ENCODE data around the gene HIGD2B. TPM values are rescaled to one million over a fixed set of nuclear protein-coding genes. Genes with fewer than 3 reads are reported as not detected.
"Not testable (repeated sequence)": the region's sequence is repeated elsewhere in the genome, so short reads cannot be mapped to it uniquely, and the experiment has no call there.

The HIGD2B gene
- total RNA-seq, 1 donor from 2014 or later = not detected

DNA sequence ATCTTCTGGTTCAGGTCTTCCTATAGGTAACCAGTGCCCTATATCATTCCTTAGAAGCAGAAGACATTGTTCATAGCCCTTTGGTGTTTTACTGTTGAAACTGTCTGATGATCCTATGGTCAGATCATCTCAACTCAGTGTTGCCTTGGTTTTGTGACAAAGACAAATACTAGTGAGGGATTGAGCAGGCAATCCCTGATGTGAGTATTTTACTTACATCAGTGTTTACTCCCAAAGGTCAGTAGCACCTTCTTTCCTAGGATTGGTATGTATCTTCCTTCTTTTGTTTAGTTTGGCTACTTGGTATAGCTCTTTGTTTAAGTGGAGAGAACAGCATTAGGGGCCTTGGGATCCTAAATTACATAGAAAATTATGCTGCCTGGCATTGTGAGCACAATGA lies 41.2 kb upstream of the HIGD2B start:
- H3K36me3 ChIP-seq = no peaks in the 10 kb centered on the region
- no peak overlapping the region for H3K4me3 ChIP-seq
- H3K4me3 Mint-ChIP-seq = no peak overlapping the region
- H3K4me2 ChIP-seq = no peak overlapping the region
- no peak overlapping the region for H2AFZ ChIP-seq (replicated peaks)
- H3K27me3 ChIP-seq = no peaks in the 10 kb centered on the region
- DNase-seq (ENCODE audit: low spot score) = no peak
- H3F3A ChIP-seq (ENCODE audit: low read depth) = no peaks in the 10 kb centered on the region
- H3K4me1 ChIP-seq = no peaks in the 10 kb centered on the region
- TF ChIP-seq EZH2phosphoT487 (IDR thresholded peaks at IDR 0.05) (no peak), EZH2 (IDR thresholded peaks at IDR 0.05) (no peak)
- TF ChIP-seq, protein P1, sequence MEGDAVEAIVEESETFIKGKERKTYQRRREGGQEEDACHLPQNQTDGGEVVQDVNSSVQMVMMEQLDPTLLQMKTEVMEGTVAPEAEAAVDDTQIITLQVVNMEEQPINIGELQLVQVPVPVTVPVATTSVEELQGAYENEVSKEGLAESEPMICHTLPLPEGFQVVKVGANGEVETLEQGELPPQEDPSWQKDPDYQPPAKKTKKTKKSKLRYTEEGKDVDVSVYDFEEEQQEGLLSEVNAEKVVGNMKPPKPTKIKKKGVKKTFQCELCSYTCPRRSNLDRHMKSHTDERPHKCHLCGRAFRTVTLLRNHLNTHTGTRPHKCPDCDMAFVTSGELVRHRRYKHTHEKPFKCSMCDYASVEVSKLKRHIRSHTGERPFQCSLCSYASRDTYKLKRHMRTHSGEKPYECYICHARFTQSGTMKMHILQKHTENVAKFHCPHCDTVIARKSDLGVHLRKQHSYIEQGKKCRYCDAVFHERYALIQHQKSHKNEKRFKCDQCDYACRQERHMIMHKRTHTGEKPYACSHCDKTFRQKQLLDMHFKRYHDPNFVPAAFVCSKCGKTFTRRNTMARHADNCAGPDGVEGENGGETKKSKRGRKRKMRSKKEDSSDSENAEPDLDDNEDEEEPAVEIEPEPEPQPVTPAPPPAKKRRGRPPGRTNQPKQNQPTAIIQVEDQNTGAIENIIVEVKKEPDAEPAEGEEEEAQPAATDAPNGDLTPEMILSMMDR (IDR thresholded peaks at IDR 0.05) = no peak
- no peak overlapping the region for H3K9ac ChIP-seq
- H3K79me2 ChIP-seq (ENCODE audit: low read depth) = no peaks in the 10 kb centered on the region
- H3K9me3 ChIP-seq (ENCODE audit: low read depth) = no peaks in the 10 kb centered on the region
- H3K36me3 Mint-ChIP-seq = peaks cover 18% of the 10 kb centered on the region
- no peak overlapping the region for H3K27ac ChIP-seq
- H3K4me1 Mint-ChIP-seq = no peaks in the 10 kb centered on the region
- no peaks in the 10 kb centered on the region for H3K27me3 Mint-ChIP-seq (ENCODE audit: insufficient read depth, low read depth)
- no peak overlapping the region for H3K27ac Mint-ChIP-seq
- H3K9me3 Mint-ChIP-seq = no peaks in the 10 kb centered on the region
- peaks cover 5% of the 10 kb centered on the region for H4K20me1 ChIP-seq (ENCODE audit: low read depth)

DNA sequence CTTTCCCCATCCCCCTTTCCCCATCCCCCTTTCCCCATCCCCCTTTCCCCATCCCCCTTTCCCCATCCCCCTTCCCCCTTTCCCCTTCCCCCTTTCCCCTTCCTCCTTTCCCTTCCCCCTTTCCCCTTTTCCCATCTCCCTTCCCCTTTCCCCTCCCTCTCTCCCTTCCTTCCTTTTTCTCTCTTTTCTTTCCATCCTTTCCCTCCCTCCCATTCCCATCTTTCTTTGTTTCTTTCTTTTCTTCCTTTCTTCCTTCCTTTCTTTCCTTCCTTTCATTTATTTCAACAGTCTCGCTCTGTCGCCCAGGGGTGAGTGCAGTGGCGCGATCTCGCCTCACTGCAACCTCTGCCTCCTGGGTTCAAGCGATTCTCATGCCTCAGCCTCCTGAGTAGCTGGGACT lies 39.9 kb upstream of the HIGD2B start:
- H3K4me1 ChIP-seq; H2AFZ ChIP-seq (replicated peaks); H3K27ac Mint-ChIP-seq; H3K27ac ChIP-seq; H3K36me3 ChIP-seq; H3K4me3 ChIP-seq; H3K9me3 ChIP-seq (ENCODE audit: low read depth); H3K4me3 Mint-ChIP-seq; H3K9me3 Mint-ChIP-seq; H3K27me3 ChIP-seq; H3K4me1 Mint-ChIP-seq; H3F3A ChIP-seq (ENCODE audit: low read depth); H3K9ac ChIP-seq; H3K79me2 ChIP-seq (ENCODE audit: low read depth); H3K4me2 ChIP-seq; DNase-seq (ENCODE audit: low spot score); H3K27me3 Mint-ChIP-seq (ENCODE audit: insufficient read depth, low read depth); H3K36me3 Mint-ChIP-seq: not testable (repeated sequence)
- peaks cover 10% of the 10 kb centered on the region for H4K20me1 ChIP-seq (ENCODE audit: low read depth)

DNA sequence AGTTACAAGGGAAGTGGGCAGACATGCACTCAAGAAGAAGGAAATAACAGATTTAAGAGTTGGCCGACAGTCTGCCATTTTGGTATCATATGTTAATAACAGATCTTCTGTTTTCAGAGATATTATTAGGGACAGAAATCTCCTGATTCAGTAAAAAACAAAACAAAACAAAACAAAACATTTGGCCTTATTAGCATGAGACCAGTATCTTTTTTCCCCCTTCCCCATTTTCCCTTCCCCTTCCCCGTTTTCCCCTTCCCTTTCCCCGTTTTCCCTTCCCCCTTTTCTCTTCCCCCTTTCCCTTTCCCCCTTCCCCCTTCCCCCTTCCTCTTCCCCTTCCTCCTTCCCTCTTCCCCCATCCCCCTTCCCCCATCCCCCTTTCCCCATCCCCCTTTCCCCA lies 39.5 kb upstream of the HIGD2B start:
- H2AFZ ChIP-seq (replicated peaks) = no peak overlapping the region
- H3F3A ChIP-seq (ENCODE audit: low read depth) = no peaks in the 10 kb centered on the region
- H3K4me3 ChIP-seq = no peak overlapping the region
- no peak overlapping the region for H3K9ac ChIP-seq
- Mint-ChIP-seq H3K4me1 (no peaks in the 10 kb centered on the region), H3K9me3 (no peaks in the 10 kb centered on the region), H3K27ac (no peak overlapping the region), H3K27me3 (ENCODE audit: insufficient read depth, low read depth) (no peaks in the 10 kb centered on the region), H3K4me3 (no peak overlapping the region), H3K36me3 (peaks cover 9% of the 10 kb centered on the region)
- no peaks in the 10 kb centered on the region for H3K9me3 ChIP-seq (ENCODE audit: low read depth)
- no peak overlapping the region for H3K4me2 ChIP-seq
- no peak for DNase-seq (ENCODE audit: low spot score)
- H3K79me2 ChIP-seq (ENCODE audit: low read depth) = no peaks in the 10 kb centered on the region
- no peak overlapping the region for H3K27ac ChIP-seq
- TF ChIP-seq, protein P1 (IDR thresholded peaks at IDR 0.05) = no peak
- TF ChIP-seq EZH2phosphoT487 (IDR thresholded peaks at IDR 0.05) (no peak), EZH2 (IDR thresholded peaks at IDR 0.05) (no peak)
- no peaks in the 10 kb centered on the region for H3K4me1 ChIP-seq
- H3K36me3 ChIP-seq = no peaks in the 10 kb centered on the region
- H4K20me1 ChIP-seq (ENCODE audit: low read depth) = peaks cover 11% of the 10 kb centered on the region
- H3K27me3 ChIP-seq = no peaks in the 10 kb centered on the region

DNA sequence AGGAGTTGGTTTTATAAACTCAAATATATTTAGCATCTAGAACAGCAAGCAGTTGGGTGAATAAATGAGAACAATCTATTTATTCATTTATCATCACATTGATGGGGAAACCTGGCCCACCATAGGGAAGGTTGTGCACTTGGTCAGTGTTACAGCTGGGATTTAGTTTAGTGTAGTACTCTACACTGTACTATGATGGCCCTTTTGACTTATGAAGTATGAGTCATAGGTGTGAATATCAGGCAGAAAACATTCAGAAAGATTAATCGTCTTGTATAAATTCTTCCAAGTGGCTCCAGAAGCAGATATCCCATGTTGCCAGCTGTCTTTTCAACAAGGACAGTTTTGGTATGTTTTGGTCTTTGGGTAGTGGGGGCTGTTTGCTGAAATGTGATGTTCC lies 38.0 kb upstream of the HIGD2B start:
- no peaks in the 10 kb centered on the region for H3K27me3 ChIP-seq
- no peak for TF ChIP-seq EZH2phosphoT487 (IDR thresholded peaks at IDR 0.05)
- TF ChIP-seq, protein P1 (IDR thresholded peaks at IDR 0.05) = no peak
- no peak for TF ChIP-seq EZH2 (IDR thresholded peaks at IDR 0.05)
- no peak overlapping the region for H3K27ac ChIP-seq
- no peaks in the 10 kb centered on the region for H3K27me3 Mint-ChIP-seq (ENCODE audit: insufficient read depth, low read depth)
- H3K79me2 ChIP-seq (ENCODE audit: low read depth) = no peaks in the 10 kb centered on the region
- H4K20me1 ChIP-seq (ENCODE audit: low read depth) = peaks cover 15% of the 10 kb centered on the region
- H3K36me3 Mint-ChIP-seq = peaks cover 6% of the 10 kb centered on the region
- no peak overlapping the region for H3K4me3 ChIP-seq
- no peak overlapping the region for H3K9ac ChIP-seq
- H3K4me1 Mint-ChIP-seq = no peaks in the 10 kb centered on the region
- no peaks in the 10 kb centered on the region for H3K9me3 ChIP-seq (ENCODE audit: low read depth)
- no peaks in the 10 kb centered on the region for H3K36me3 ChIP-seq
- H2AFZ ChIP-seq (replicated peaks) = no peak overlapping the region
- H3K27ac Mint-ChIP-seq = no peak overlapping the region
- no peak for DNase-seq (ENCODE audit: low spot score)
- H3F3A ChIP-seq (ENCODE audit: low read depth) = no peaks in the 10 kb centered on the region
- H3K9me3 Mint-ChIP-seq = no peaks in the 10 kb centered on the region
- H3K4me1 ChIP-seq = no peaks in the 10 kb centered on the region
- H3K4me2 ChIP-seq = no peak overlapping the region
- H3K4me3 Mint-ChIP-seq = no peak overlapping the region
